GM18907 (cell line): ENCODE results near the gene NRXN2.
"Not testable (repeated sequence)": the region's sequence is repeated elsewhere in the genome, so short reads cannot be mapped to it uniquely, and the experiment has no call there.

ENCODE experiments used
- ATAC-seq: cut with Tn5 transposase; IDR thresholded peaks from one replicate; pipeline ENCODE4 v1.9.1; 2021; ENCODE audit warnings: mild to moderate bottlenecking, moderate library complexity; ENCODE audit not compliant: unreplicated experiment

The NRXN2 gene

GRCh38 chr11:64595922-64596321 lies 127.1 kb downstream of the NRXN2 start:
- not testable (repeated sequence) for ATAC-seq

DNA sequence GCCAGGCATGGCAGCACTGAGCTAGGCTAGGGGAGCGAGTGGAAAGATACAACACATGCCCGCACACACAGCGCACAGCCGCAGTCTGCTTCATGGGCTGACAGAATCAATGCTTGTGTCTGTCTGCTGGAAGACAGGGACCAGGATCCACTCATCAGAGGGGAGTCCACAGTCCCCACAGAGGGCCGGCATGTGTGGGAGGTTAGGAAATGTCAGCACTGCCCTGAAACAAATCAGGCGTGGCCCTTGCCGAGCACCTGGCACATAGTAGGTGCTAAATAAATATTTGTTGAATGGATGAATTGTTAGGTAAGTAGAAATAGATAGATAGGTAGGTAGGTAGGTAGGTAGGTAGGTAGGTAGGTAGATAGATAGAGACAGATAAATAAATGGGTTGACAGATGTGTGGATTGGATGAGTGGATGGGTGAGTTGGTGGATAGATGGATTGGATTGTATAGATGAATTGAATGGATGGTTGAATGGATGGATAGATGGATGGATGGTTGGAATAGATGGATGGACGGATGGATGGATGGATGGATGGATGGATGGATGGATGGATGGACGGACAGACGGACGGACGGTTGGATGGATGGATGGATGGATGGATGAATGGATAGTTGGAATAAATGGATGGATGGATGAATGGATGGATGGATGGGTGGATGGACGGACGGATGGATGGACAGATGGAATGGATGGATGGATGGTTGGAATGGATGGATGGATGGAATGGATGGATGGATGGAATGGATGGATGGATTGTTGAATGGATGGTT lies 128.6 kb downstream of the NRXN2 start:
- ATAC-seq = no peak

- no peak for ATAC-seq
These were observed 129.6 kb downstream of the NRXN2 start for GRCh38 chr11:64593156-64594105.

DNA sequence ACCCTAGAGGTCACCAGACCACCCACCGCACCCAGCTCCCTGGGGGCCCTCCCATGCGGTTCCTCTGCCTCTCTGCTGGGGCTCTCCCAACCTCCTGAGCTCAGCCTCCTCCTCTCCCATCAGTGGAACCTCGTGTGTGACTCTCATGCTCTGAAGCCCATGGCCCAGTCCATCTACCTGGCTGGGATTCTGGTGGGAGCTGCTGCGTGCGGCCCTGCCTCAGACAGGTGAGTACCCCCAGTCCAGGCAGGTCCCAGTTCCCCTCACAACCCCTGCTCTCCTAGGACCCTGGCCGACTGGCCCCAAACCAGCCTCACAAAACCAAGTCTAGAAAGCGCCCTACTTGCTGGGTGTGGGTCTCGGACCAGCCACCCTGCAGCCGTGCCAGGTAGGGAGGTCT lies 130.3 kb downstream of the NRXN2 start:
- ATAC-seq = no peak

DNA sequence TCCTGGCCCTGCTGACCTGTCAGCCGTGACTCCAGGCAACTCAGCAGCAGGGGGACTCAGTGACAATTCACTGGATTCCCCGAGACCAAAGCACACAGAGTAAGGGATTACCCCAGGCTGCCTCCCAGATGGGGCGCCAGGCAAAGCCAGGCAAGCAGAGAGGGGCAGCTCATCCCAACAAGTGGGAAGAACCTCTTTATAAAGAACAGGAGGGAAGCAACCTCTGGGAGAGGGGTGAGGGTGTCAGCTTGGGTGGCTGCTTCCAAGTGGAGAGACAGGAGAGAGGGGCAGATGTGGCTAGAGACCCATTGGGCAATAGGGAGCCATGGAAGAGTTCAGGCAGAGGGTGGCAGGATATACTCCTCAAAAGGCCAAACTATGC lies 130.8 kb downstream of the NRXN2 start:
- no peak for ATAC-seq

DNA sequence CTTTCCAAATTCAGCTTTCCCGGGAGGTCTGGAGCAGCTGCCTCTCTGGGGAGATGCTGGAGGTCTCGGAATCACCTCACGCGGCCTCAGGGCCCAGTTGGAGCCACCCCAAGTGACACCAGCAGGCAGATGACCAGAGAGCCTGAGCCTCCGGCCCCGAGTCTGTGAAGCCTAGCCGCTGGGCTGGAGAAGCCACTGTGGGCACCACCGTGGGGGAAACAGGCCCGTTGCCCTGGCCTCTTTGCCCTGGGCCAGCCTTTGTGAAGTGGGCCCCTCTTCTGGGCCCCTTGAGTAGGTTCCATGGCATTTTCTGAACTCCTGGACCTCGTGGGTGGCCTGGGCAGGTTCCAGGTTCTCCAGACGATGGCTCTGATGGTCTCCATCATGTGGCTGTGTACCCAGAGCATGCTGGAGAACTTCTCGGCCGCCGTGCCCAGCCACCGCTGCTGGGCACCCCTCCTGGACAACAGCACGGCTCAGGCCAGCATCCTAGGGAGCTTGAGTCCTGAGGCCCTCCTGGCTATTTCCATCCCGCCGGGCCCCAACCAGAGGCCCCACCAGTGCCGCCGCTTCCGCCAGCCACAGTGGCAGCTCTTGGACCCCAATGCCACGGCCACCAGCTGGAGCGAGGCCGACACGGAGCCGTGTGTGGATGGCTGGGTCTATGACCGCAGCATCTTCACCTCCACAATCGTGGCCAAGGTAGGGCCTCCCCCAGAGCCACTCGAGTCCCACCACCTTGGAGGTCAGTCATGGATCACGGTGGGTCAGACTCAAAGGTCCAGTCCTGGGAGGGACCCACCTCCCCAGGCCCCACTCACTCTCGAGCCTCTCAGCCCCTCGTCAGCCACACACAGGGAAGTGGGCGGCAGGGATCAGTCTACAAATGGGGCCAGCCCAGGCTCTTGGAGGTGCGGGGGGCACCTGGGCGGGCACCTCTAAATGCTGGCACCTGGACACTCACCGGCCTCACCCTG lies 131.5 kb downstream of the NRXN2 start:
- no peak for ATAC-seq

DNA sequence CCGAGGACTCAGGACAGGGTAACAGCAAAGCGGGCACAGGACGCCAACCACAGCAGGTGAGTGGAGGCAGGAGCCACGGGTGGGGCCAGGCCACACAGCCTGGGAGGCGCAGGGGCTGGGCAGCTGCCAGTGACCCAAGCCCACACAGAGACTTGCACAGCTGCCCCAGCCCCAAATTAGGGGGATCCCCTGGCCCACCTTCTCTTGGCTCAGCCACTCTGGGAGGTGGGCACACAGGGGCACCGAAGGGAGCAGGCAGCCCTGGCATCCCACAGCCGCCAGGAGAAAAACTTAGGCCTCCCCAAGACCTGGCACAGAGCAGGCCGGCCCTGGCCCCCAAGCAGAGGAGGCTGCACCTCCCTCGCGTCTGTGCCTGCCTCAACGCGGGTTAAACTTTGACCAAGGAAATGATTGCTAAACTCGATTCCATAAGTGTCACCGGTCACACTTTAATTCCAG lies 132.2 kb downstream of the NRXN2 start, which contains the start of gene SLC22A12:
TSS of gene SLC22A12 (plus strand) at position 458 of the 459 bp plus-strand sequence. CDS start 337 bp downstream, outside the sequence.
- ATAC-seq = no peak

- no peak for ATAC-seq
These were observed 134.3 kb downstream of the NRXN2 start for GRCh38 chr11:64588701-64589100.

GRCh38 chr11:64586366-64586765 lies 136.6 kb downstream of the NRXN2 start:
- no peak for ATAC-seq

GRCh38 chr11:64585150-64585549 lies 137.8 kb downstream of the NRXN2 start:
- no peak for ATAC-seq

DNA sequence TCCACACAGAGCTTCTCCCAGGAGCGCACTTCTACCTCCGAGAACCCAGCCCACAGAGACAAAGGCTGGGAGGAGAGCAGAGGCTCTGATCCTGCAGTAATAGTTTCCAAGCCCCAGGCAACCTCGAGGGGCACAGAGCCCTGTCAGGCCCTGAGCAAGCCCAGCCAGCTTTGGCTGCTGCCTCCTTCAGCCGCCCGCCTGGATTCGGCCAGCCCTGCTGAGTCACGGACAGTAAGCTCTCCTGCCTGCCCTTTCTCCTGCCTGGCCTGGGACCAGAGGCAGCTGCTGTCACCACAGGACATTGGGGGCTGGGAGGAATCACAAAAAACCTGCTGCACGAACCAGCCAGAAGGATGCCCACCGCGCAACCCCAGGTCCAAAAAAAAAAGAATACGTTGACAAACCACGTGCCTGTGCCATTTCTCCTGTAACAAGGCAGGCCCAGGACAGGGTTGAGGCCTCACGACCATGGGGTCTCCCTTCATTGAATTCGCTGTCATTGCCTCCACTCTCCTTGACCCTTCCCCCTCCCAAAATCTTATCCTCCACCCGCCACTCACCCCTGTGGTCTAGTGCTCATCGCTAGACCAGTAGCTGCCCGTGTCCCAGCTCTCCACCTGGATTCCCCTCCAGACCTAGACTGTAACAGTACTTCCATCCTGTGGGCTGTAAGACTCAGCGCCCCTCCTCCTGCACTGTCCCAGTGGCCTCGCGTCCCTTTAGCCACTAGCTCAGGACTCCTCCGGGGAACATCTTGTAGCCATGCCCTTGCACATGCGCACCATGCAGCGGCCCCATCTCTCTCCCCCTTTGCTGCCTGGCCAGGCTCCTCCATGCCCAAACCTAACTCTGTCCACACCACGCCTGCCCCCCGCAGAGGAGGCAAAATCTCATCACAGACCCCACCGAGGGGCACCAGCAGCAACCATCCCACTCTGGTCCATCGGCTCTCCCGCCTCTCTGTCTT lies 139.4 kb downstream of the NRXN2 start:
- no peak for ATAC-seq

DNA sequence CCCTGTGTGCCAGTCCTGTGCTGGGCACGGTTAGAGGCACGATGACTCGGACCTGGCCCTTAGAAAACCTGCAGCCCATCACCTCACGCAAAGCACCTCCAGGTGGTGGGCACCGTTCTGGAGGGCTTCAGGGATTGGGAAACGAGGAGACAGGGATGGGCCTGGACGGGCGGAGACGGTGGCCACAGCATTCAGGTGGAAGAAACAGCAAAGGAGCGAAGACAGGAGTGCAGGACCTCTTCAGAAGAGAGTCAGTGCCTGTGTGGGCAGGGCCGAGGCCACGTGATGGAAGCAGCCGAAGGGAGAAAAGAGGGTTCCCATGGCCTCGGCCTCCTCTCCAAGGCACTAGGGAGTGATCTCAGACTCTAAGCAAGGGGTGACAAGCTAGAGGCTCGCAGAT lies 140.1 kb downstream of the NRXN2 start:
- ATAC-seq = no peak

- ATAC-seq = no peak
These were observed 141.9 kb downstream of the NRXN2 start for GRCh38 chr11:64581057-64581523.

- no peak for ATAC-seq
These were observed 142.6 kb downstream of the NRXN2 start for GRCh38 chr11:64580412-64580811.

GRCh38 chr11:64577202-64577601 lies 145.8 kb downstream of the NRXN2 start:
- no peak for ATAC-seq

- no peak for ATAC-seq
These were observed 150.9 kb downstream of the NRXN2 start for GRCh38 chr11:64572143-64572542.

DNA sequence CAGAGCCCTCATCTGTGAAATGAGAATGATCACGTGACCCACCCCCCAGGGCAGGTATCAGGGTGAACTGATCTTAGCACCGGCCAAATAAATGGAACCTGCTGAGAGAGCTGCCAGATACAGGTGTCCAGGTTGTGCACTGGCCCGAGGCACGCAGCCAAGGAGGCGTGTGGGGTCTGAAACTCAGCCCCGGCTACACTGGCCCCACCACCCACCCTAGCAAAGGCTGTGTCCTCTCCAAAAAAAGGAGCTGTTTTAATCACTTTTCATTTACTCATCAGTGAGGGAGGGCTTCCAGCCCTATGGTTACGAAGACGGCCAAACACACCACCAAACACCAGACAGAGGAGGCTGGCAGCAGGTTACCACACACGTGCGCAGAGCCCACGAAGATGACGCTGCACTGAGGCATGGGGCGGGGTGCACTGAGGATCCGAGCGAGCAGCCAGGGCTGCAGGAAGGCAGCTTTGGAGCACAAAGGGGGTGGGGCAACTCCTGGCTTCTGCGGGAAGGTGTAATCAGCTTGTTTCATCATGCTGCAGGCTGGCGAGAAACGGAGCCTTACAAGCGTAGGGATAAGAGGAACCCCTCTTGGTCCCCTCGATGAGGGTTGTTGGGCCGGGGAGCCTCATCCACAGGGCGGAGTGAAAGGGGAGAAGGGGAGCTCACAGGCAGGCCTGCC lies 151.4 kb downstream of the NRXN2 start:
- ATAC-seq = no peak

DNA sequence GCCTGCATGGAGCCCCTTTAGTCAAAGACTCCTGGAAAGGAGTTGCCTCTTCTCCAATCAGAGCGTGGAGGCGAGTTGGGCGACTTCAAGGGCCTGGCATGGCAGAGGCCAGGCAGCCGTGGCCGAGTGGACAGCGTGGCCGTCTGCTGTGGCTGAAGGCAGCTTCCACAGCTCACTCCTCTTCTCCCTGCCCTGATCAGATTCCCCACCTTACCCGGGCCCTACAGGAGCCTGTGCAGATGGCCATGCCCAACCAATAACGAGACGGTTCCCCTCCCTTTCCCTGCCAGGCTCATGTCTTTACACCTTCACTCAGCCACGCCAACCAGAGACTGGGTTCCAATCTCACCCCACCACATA lies 152.0 kb downstream of the NRXN2 start:
- ATAC-seq = no peak

GRCh38 chr11:64570341-64570740 lies 152.7 kb downstream of the NRXN2 start:
- ATAC-seq = no peak
